A673 (cell line): Measurements from ENCODE around the gene SMAD1.

Experiments used
- CTCF ChIP-seq: fragments of 300-800, 200-600 bp; sonication (generic); conservative IDR thresholded peaks from 2 replicates; pipeline ENCODE4 v1.5.1; 2017; ENCODE audit warnings: low read depth, mild to moderate bottlenecking, antibody characterized with exemption, low read length, moderate library complexity, mixed read lengths
- EZH2 ChIP-seq: fragments of 200-600 bp; sonication (generic); IDR thresholded peaks from 2 replicates; pipeline ENCODE4 v1.6.1; 2017; ENCODE audit warnings: borderline replicate concordance, low read depth, mild to moderate bottlenecking, mixed read lengths, antibody characterized with exemption, low read length; ENCODE audit not compliant: poor library complexity, severe bottlenecking

GRCh38 chr4:145589916-145590702 lies 108.5 kb downstream of the SMAD1 start:
- TF ChIP-seq CTCF (no peak), EZH2 (no peak)
